ENCODE data around the gene MYO16.

GRCh38 chr13:108768035-108768434, 138.6 kb downstream of the MYO16 start:
- TF ChIP-seq POLR2AphosphoS5 (IDR thresholded peaks at IDR 0.05) = no peak
- TF ChIP-seq CTCF (IDR thresholded peaks at IDR 0.05) = no peak
- no peak for TF ChIP-seq POLR2A (IDR thresholded peaks at IDR 0.05)

Measured in gastroesophageal sphincter (tissue), 3 donors.